Suprapubic skin (tissue), 4 donors: ENCODE data around the gene APPBP2. TPM values are rescaled to one million over a fixed set of nuclear protein-coding genes. Genes with fewer than 3 reads are reported as not detected.

Source experiments
- DNase-seq, 2 donors: peaks; one replicate each; pipeline ENCODE4 v3.0.0-alpha.2; 2019; ENCODE audit warnings: low spot score in 2 of 2
- H3K27ac ChIP-seq: fragments of 200-600 bp; sonication (generic); one replicate; pipeline ENCODE4 v1.5.1; 2019
- H3K27me3 ChIP-seq: fragments of 200-600 bp; sonication (generic); one replicate; pipeline ENCODE4 v1.5.1; 2019
- H3K36me3 ChIP-seq: fragments of 200-600 bp; sonication (generic); one replicate; pipeline ENCODE4 v1.5.1; 2019
- H3K4me1 ChIP-seq: fragments of 200-600 bp; sonication (generic); one replicate; pipeline ENCODE4 v1.5.1; 2019
- H3K4me3 ChIP-seq: fragments of 200-600 bp; sonication (generic); one replicate; pipeline ENCODE4 v1.5.1; 2019; ENCODE audit warnings: mild to moderate bottlenecking
- H3K9me3 ChIP-seq: fragments of 200-600 bp; sonication (generic); one replicate; pipeline ENCODE4 v1.5.1; 2019
- CTCF ChIP-seq, 2 donors: fragments of 200-600 bp in 1 of 2; fragments of 450-650 bp in 1 of 2; sonication (generic) in 1 of 2; IDR thresholded peaks; one replicate each; pipeline ENCODE4 v1.5.1; 2016 to 2019; ENCODE audit warnings: antibody characterized with exemption in 2 of 2, mild to moderate bottlenecking in 1 of 2, moderate library complexity in 1 of 2
- EP300 ChIP-seq: sonication (generic); formaldehyde crosslinking; IDR thresholded peaks from one replicate; pipeline ENCODE4 v1.6.1; 2017; ENCODE audit warnings: antibody characterized with exemption
- POLR2A ChIP-seq, 2 donors: fragments of 450-650 bp; IDR thresholded peaks; one replicate each; pipeline ENCODE4 v1.6.1; 2017; ENCODE audit warnings: antibody characterized with exemption in 2 of 2, mild to moderate bottlenecking in 2 of 2, moderate library complexity in 2 of 2
- POLR2AphosphoS5 ChIP-seq, 3 donors: sonication (generic); formaldehyde crosslinking; IDR thresholded peaks; one replicate each; pipeline ENCODE4 v1.6.1; 2017; ENCODE audit warnings: antibody characterized with exemption in 3 of 3
- WGBS: methylation state at CpG from one replicate; pipeline ENCODE4 v1.1.5; 2018; 5-methylcytosine and 5-hydroxymethylcytosine counted together
- total RNA-seq, 4 donors: library from RNA; depleted of rRNA; stranded (reverse); fragments of >200 nt; gene quantifications; one replicate each; pipeline ENCODE4 v1.1.0, GENCODE V29; 2016

The APPBP2 gene
- total RNA-seq, 4 donors from 2014 or later, result 15.4 to 26.3 (median 17.8) TPM

GRCh38 chr17:60395508-60396065 is 130.5 kb downstream of the APPBP2 start:
- 85% methylated on average over 4 of the region's 4 CpGs for WGBS
- H3K27me3 ChIP-seq, result no peaks in the 10 kb centered on the region
- no peaks in the 10 kb centered on the region for H3K9me3 ChIP-seq
- no peak for TF ChIP-seq CTCF (IDR thresholded peaks at IDR 0.05)
- no peak for TF ChIP-seq POLR2AphosphoS5 (IDR thresholded peaks at IDR 0.05)
- no peak for TF ChIP-seq POLR2A (IDR thresholded peaks at IDR 0.05)
- no peak for TF ChIP-seq EP300
- H3K36me3 ChIP-seq, result no peaks in the 10 kb centered on the region
- H3K4me1 ChIP-seq, result peaks cover 20% of the 10 kb centered on the region
- DNase-seq, result no peak
- no peak overlapping the region for H3K27ac ChIP-seq
- H3K4me3 ChIP-seq, result no peak overlapping the region

- Histone ChIP-seq H3K27ac (no peak overlapping the region), H3K9me3 (no peaks in the 10 kb centered on the region), H3K4me3 (no peak overlapping the region), H3K4me1 (peaks cover 35% of the 10 kb centered on the region), H3K27me3 (no peaks in the 10 kb centered on the region), H3K36me3 (no peaks in the 10 kb centered on the region)
- no peak for DNase-seq
- TF ChIP-seq POLR2AphosphoS5 (IDR thresholded peaks at IDR 0.05) (no peak), CTCF (IDR thresholded peaks at IDR 0.05) (no peak), POLR2A (IDR thresholded peaks at IDR 0.05) (no peak), EP300 (no peak)
- 89% methylated on average over 17 of the region's 17 CpGs for WGBS
Observed at GRCh38 chr17:60393840-60394723, 132.0 kb downstream of the APPBP2 start.

Other genes starting within 250 kb of the APPBP2 start
- gene USP32, start 134.1 kb downstream of the APPBP2 start, total RNA-seq, result 10 to 100 TPM; 58.3 to 74.5 (median 62.0) TPM
- not detected for gene CHCT1, start 103.8 kb downstream of the APPBP2 start, total RNA-seq
- gene PPM1D, start 74.0 kb upstream of the APPBP2 start, total RNA-seq, result 10 to 100 TPM in 3 of 4 donors, 1 to 10 TPM in 1; 7.0 to 13.0 (median 11.9) TPM
- gene BCAS3, start 151.6 kb upstream of the APPBP2 start, total RNA-seq, result 10 to 100 TPM; 41.0 to 81.4 (median 45.6) TPM